GM12892 (cell line): ENCODE results near the gene ITIH3.

ENCODE experiments used
- POLR2AphosphoS5 ChIP-seq: IDR thresholded peaks from 2 replicates; pipeline ENCODE4 v1.6.1; 2011; ENCODE audit warnings: low read depth, low read length, control low read depth
- TAF1 ChIP-seq: IDR thresholded peaks from 2 replicates; pipeline ENCODE4 v1.6.1; 2011; ENCODE audit warnings: low read depth, mild to moderate bottlenecking, control low read depth, low read length, borderline replicate concordance

- TF ChIP-seq TAF1 (no peak), POLR2AphosphoS5 (no peak)
Observed at GRCh38 chr3:52841981-52842340, 47.4 kb downstream of the ITIH3 start.
